ENCODE results near the gene TRRAP.

Gene TRRAP

DNA sequence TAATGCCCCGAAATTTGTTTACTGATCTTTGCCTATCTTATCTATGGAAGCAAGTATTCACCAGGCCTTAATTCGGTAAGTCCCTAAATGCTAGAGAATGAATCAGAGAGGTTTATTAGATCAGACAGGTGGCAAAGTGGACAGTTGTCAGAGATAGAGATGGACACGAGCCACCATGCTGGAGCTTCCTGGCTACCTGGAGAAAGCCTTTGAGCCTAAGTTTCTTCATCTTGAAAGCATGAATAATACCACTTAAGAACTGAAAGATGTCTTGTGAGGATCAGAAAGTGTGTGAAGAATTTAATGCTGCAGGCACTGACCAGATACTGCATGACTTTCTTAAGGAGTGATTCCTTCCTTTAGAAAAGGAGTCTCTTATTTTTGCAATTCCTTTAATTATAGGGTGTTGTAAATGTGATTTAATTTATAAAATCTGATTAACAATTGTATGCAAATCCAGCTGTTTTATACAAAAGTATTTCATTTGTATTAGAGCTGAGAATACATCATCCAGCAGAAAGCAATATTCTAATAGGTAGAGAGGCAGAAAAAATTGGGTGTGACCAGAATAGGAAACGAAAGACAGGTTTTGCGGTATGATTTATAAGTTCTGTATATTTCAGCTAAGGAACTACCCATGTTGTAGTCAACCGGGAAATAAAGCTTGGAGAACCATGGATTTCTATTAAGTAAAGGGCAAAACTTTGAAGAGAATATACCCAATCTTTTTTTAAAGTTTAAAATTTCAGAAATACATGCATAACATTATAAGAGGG is 182.9 kb downstream of the TRRAP start:
- no peak for DNase-seq (ENCODE audit: low read depth in 2 of 2)

Measured in stimulated activated CD8-positive, alpha-beta memory T cell treated with anti-CD3 and anti-CD28 coated beads, Interleukin-15, amount 100 ng/mL, for 4 hours (primary cell).